Nephron progenitor cell (in vitro differentiated cells): ENCODE measurements around the gene LCE2B.
"Not testable (repeated sequence)": the region's sequence is repeated elsewhere in the genome, so short reads cannot be mapped to it uniquely, and the experiment has no call there.

ENCODE experiments used
- DNase-seq: peaks from one replicate; pipeline ENCODE4 v3.0.0; 2021
- H3K27ac Mint-ChIP-seq: 2 replicates; pipeline ENCODE4 v1.8.0; 2021; ENCODE audit warnings: mild to moderate bottlenecking, moderate library complexity, mixed read lengths
- H3K27me3 Mint-ChIP-seq: 2 replicates; pipeline ENCODE4 v1.8.0; 2021; ENCODE audit warnings: mild to moderate bottlenecking, low read depth, mixed read lengths; ENCODE audit not compliant: poor library complexity
- H3K36me3 Mint-ChIP-seq: 2 replicates; pipeline ENCODE4 v1.8.0; 2021; ENCODE audit warnings: low read depth, mixed read lengths
- H3K4me1 Mint-ChIP-seq: 2 replicates; pipeline ENCODE4 v1.8.0; 2021; ENCODE audit warnings: mixed read lengths
- H3K4me3 Mint-ChIP-seq: 2 replicates; pipeline ENCODE4 v1.8.0; 2021; ENCODE audit warnings: mild to moderate bottlenecking, moderate library complexity, mixed read lengths
- H3K9me3 Mint-ChIP-seq: 2 replicates; pipeline ENCODE4 v1.8.0; 2021; ENCODE audit warnings: mild to moderate bottlenecking, moderate library complexity, mixed read lengths
- TF ChIP-seq, protein P1 (sequence below): fragments of 200-600 bp; sonication (generic); IDR thresholded peaks from 2 replicates; pipeline ENCODE4 v1.5.0; 2021; ENCODE audit warnings: antibody characterized with exemption

Gene LCE2B

DNA sequence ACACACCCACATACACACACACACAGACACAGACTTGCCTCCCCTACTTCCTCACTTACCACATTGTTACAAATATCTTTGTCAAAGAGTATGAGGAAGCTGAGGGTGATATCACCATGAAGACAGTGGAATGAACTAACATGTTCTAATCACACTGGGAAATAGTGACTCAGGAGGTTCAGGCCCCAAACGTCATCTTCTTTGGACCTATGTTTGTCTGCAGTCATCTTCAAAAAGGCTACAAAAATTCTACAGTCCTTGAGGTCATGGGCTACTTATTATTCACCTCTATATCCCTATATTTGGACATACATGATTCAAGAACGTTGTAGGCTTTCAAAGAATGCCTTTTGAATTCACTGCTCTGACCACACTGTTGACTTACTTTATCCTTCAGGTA lies 12.9 kb upstream of the LCE2B start:
- Mint-ChIP-seq H3K27me3 (peaks cover 3% of the 10 kb centered on the region), H3K36me3 (no peaks in the 10 kb centered on the region), H3K4me3 (no peak overlapping the region), H3K4me1 (no peaks in the 10 kb centered on the region), H3K27ac (no peak overlapping the region), H3K9me3 (peaks cover 88% of the 10 kb centered on the region)
- TF ChIP-seq, protein P1, sequence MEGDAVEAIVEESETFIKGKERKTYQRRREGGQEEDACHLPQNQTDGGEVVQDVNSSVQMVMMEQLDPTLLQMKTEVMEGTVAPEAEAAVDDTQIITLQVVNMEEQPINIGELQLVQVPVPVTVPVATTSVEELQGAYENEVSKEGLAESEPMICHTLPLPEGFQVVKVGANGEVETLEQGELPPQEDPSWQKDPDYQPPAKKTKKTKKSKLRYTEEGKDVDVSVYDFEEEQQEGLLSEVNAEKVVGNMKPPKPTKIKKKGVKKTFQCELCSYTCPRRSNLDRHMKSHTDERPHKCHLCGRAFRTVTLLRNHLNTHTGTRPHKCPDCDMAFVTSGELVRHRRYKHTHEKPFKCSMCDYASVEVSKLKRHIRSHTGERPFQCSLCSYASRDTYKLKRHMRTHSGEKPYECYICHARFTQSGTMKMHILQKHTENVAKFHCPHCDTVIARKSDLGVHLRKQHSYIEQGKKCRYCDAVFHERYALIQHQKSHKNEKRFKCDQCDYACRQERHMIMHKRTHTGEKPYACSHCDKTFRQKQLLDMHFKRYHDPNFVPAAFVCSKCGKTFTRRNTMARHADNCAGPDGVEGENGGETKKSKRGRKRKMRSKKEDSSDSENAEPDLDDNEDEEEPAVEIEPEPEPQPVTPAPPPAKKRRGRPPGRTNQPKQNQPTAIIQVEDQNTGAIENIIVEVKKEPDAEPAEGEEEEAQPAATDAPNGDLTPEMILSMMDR: no peak
- DNase-seq: no peak

DNA sequence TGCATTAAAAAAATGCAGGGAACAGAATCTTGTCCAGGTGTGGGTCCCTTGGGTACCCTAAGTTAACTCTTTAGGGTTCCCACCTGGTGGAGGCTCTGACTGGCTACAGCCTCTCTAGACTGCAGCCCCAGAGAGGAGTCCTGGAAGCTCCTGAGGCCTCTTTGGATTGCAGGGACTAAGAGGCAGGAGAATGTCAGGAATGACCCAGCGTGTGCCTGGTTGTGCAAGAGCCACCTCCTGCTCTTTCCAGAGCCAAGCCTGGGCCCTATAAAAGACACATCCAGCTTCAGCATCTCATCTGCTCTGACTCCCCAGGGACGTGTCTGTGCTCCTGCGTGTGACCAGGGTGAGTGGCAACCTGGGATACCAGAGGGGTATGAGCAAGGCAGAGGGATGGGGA lies 10.9 kb upstream of the LCE2B start, which contains the start of gene LCE2C:
TSS of gene LCE2C (plus strand) at position 297 of the 400 bp plus-strand sequence. CDS start 737 bp downstream, outside the sequence.
- not testable (repeated sequence) for H3K4me1 Mint-ChIP-seq, H3K27me3 Mint-ChIP-seq, H3K27ac Mint-ChIP-seq, DNase-seq, H3K36me3 Mint-ChIP-seq, H3K4me3 Mint-ChIP-seq
- peaks cover 81% of the 10 kb centered on the region for H3K9me3 Mint-ChIP-seq

DNA sequence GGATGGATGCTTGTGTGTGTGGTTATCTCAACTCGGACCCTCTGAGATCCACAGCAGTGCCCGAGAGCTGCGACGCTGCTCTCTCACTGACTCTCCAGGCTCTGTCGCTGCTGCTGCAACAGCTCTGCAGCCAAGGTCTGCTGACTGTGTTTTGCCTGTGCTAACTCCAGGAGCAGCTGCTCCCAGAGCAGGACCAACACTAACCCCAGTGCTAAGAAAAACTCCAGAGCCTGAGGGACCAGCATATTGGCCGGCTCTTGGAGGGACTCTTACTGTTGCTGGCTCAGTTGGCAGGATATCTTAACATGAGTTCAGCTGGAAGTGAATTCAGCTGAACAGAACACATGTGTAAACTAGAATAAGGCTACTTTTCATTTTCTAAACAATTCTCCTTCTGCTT lies 6.5 kb upstream of the LCE2B start:
- H3K9me3 Mint-ChIP-seq: peaks cover 82% of the 10 kb centered on the region
- no peak for DNase-seq

DNA sequence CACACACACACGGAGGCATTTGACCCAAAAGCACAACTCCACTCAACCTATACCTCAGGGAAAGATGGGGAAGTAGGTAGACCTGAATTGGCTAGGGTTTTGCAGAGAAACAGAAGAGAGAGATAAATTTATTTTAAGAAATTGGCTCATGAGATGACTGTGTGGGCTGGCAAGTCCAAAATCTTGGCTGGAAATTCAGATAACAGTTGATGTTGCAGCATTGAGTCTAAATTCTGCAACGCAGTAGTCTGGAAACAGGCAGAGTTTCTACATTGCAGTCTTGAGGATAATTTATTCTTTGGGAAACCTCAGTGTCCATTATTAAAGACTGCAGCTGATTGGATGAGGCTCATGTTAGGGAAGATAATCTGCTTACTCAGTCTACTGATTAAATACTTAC lies 4.3 kb upstream of the LCE2B start:
- TF ChIP-seq, protein P1: no peak
- peaks cover 86% of the 10 kb centered on the region for H3K9me3 Mint-ChIP-seq
- no peaks in the 10 kb centered on the region for H3K36me3 Mint-ChIP-seq

More for the DNA sequence above, 6.5 kb upstream of the LCE2B start:
- TF ChIP-seq, protein P1: no peak
- Mint-ChIP-seq H3K4me3 (no peak overlapping the region), H3K27me3 (peaks cover 3% of the 10 kb centered on the region), H3K27ac (no peak overlapping the region), H3K36me3 (no peaks in the 10 kb centered on the region), H3K4me1 (no peaks in the 10 kb centered on the region)

DNA sequence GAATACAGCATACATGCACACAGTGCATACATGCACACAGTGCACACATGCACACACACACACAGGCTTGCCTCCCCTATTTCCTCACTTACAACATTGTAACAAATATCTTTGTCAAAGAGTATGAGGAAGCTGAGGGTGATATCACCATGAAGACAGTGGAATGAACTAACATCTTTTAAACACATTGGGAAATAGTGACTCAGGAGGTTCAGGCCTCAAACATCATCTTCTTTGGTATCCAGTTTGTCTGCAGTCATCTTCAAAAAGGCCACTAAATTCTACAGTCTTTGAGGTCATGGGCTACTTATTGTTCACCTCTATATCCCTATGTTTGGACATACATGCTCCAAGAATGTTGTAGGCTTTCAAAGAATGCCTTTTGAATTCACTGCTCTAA lies 2.1 kb upstream of the LCE2B start:
- no peak for DNase-seq
- TF ChIP-seq, protein P1: no peak
- no peak overlapping the region for H3K4me3 Mint-ChIP-seq
- no peaks in the 10 kb centered on the region for H3K4me1 Mint-ChIP-seq
- H3K27me3 Mint-ChIP-seq: peaks cover 3% of the 10 kb centered on the region
- H3K27ac Mint-ChIP-seq: no peak overlapping the region
- H3K36me3 Mint-ChIP-seq: no peaks in the 10 kb centered on the region
- H3K9me3 Mint-ChIP-seq: peaks cover 89% of the 10 kb centered on the region

More for the DNA sequence above, 4.3 kb upstream of the LCE2B start:
- H3K4me3 Mint-ChIP-seq: no peak overlapping the region
- H3K27me3 Mint-ChIP-seq: no peaks in the 10 kb centered on the region
- H3K27ac Mint-ChIP-seq: no peak overlapping the region
- no peaks in the 10 kb centered on the region for H3K4me1 Mint-ChIP-seq
- no peak for DNase-seq

DNA sequence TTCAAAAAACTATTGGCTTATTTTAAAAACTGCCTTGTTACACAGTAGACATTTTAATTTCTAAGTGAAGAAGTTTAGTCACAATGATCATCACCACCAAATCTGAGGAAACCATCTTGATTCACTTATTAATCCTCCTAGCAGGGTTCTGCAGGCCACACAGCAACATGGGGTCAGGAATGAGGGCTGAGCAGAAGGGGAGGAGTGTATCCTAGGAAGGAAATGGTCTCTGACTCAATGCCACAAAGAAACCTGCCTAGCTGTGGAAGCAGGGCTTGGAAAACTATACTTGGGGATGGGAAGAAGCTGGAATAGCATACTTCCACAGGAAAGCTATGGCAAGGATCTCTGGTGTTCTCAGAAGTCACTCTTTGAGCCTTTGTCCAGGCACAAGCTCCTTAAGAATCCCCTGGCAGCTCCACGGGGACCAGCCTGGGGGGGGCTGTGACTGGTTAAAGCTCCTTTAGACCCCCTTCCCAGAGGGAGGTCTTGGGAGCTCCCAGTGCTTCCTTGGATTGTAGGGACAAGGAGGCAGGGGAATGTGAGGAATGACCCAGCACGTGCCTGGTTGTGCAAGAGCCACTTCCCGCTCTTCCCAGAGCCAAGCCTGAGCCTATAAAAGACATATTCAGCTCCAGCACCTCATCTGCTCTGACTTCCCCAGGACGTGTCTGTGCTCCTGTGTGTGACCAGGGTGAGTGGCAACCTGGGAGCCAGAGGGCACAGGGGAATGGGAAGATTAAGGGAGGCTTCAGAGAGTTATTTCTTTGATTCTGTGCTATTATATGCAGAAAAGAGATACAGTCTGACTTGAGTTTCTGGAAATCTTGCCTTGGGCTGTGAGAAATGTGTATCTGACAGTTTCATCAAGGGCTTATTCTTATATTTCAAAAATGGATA lies 12.0 kb downstream of the LCE2B start, which contains the start of gene LCE2A:
TSS of gene LCE2A (plus strand) at position 645 of the 900 bp plus-strand sequence. CDS start 557 bp downstream, outside the sequence.
- no peaks in the 10 kb centered on the region for H3K4me1 Mint-ChIP-seq
- DNase-seq: no peak
- no peak within 1 kb of the TSS for H3K27ac Mint-ChIP-seq
- no peak within 1 kb of the TSS for H3K4me3 Mint-ChIP-seq
- no peaks in the 10 kb centered on the region for H3K36me3 Mint-ChIP-seq
- H3K9me3 Mint-ChIP-seq: peaks cover 75% of the 10 kb centered on the region
- H3K27me3 Mint-ChIP-seq: peaks cover 3% of the 10 kb centered on the region
- TF ChIP-seq, protein P1: no peak
